ENCODE results near the gene APOL2.

Gene APOL2

DNA sequence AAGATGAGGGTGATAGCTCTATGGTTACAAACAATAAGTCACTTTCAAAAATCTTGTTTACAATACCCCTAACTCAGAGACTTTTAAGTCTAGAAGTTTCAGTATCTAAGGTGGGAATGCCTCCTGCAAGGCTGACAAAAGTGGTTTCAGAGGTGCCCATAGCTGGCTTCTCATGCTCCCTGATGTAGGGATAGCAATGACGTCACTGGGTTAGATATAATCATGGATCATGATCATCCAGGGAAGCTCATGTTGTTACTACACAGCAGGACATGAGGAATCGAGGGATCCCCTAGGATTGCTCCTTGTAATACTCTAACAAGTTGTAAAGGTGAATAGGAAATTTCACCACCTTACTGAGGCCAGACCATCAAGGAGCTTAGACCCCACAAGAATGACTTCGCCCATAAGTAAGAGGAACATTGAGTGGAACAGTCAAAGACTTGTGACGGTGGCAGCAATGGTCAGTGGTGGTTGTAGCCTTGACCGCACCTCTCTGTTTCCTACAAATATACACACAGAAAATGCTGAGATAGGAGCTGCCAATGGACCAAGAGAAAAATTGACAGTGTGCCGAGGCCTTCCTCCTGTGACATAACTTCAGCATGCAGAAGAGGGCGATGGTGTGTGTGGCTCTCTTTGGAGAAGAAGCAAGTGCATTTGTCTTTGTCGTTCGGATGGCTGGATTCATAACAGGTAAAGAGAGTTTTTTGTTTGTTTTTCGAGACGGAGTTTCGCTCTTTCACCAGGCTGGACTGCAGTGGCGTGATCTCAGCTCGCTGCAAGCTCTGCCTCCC, 53.3 kb downstream of the APOL2 start:
- Histone ChIP-seq H3K79me2 (ENCODE audit: insufficient read depth, low read length) (no peaks in the 10 kb centered on the region), H3K9me3 (ENCODE audit: low read length) (no peaks in the 10 kb centered on the region), H3K27ac (ENCODE audit: low read depth, low read length, poor library complexity, severe bottlenecking) (no peak overlapping the region), H3K4me1 (ENCODE audit: insufficient read depth, low read length, severe bottlenecking) (no peaks in the 10 kb centered on the region), H3K9me2 (ENCODE audit: low read depth, low read length) (no peaks in the 10 kb centered on the region), H3K4me3 (ENCODE audit: low read depth, low read length, poor library complexity, severe bottlenecking) (no peak overlapping the region), H3K9ac (ENCODE audit: low read length) (no peak overlapping the region), H3K36me3 (ENCODE audit: insufficient read depth, low read length) (no peaks in the 10 kb centered on the region), H3K4me2 (ENCODE audit: low read length) (no peak overlapping the region), H2AFZ (ENCODE audit: low read length) (no peak overlapping the region), H4K20me1 (ENCODE audit: insufficient read depth, low read length) (no peaks in the 10 kb centered on the region), H3K27me3 (ENCODE audit: insufficient read depth, low read length) (no peaks in the 10 kb centered on the region; the same call in 1 of the 2 replicates), H3F3A (ENCODE audit: insufficient read depth, low read length) (no peaks in the 10 kb centered on the region)
- no peak for TF ChIP-seq EZH2 (IDR thresholded peaks at IDR 0.05; ENCODE audit: borderline replicate concordance, low read length)
- TF ChIP-seq, protein P1, sequence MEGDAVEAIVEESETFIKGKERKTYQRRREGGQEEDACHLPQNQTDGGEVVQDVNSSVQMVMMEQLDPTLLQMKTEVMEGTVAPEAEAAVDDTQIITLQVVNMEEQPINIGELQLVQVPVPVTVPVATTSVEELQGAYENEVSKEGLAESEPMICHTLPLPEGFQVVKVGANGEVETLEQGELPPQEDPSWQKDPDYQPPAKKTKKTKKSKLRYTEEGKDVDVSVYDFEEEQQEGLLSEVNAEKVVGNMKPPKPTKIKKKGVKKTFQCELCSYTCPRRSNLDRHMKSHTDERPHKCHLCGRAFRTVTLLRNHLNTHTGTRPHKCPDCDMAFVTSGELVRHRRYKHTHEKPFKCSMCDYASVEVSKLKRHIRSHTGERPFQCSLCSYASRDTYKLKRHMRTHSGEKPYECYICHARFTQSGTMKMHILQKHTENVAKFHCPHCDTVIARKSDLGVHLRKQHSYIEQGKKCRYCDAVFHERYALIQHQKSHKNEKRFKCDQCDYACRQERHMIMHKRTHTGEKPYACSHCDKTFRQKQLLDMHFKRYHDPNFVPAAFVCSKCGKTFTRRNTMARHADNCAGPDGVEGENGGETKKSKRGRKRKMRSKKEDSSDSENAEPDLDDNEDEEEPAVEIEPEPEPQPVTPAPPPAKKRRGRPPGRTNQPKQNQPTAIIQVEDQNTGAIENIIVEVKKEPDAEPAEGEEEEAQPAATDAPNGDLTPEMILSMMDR (IDR thresholded peaks at IDR 0.05; ENCODE audit: low read length): no peak

DNA sequence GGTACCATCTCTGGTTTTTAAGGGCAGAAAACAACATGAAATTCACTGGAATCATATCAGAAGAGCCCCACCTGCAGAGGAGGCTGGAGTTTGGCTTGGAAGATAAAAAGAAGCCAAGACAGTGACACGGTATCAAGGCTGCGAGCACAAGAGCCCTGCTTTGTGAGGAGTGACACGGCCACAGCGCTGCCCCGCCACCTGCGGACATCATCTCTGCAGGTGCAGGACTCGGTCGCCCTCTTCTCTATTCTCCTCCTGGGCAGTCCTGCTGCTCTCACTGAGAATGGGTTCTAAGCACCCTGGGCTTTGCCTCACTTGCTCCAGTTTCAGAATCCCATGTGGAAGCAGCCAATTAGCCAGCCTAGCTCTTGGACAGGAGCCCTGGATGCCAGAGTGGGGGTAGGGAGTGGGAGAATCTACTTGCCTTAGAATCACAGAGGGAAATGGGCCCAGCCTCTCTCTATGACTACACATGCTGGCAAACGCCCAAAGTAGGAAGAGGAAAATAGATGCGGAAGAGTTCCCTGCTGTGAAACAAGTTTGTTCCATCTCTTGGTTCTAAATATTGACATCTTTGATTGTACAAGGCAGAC, 54.8 kb downstream of the APOL2 start:
- Histone ChIP-seq H3K4me3 (ENCODE audit: low read depth, low read length, poor library complexity, severe bottlenecking) (no peak overlapping the region), H3K9me2 (ENCODE audit: low read depth, low read length) (no peaks in the 10 kb centered on the region), H3K27me3 (ENCODE audit: insufficient read depth, low read length) (no peaks in the 10 kb centered on the region; the same call in 1 of the 2 replicates), H4K20me1 (ENCODE audit: insufficient read depth, low read length) (no peaks in the 10 kb centered on the region), H3F3A (ENCODE audit: insufficient read depth, low read length) (no peaks in the 10 kb centered on the region), H3K27ac (ENCODE audit: low read depth, low read length, poor library complexity, severe bottlenecking) (no peak overlapping the region), H3K4me2 (ENCODE audit: low read length) (no peak overlapping the region), H3K36me3 (ENCODE audit: insufficient read depth, low read length) (no peaks in the 10 kb centered on the region), H3K9ac (ENCODE audit: low read length) (no peak overlapping the region), H3K9me3 (ENCODE audit: low read length) (no peaks in the 10 kb centered on the region), H3K4me1 (ENCODE audit: insufficient read depth, low read length, severe bottlenecking) (peaks cover 4% of the 10 kb centered on the region), H2AFZ (ENCODE audit: low read length) (no peak overlapping the region), H3K79me2 (ENCODE audit: insufficient read depth, low read length) (no peaks in the 10 kb centered on the region)
- TF ChIP-seq EZH2 (IDR thresholded peaks at IDR 0.05; ENCODE audit: borderline replicate concordance, low read length): no peak
- TF ChIP-seq, protein P1 (IDR thresholded peaks at IDR 0.05; ENCODE audit: low read length): no peak

DNA sequence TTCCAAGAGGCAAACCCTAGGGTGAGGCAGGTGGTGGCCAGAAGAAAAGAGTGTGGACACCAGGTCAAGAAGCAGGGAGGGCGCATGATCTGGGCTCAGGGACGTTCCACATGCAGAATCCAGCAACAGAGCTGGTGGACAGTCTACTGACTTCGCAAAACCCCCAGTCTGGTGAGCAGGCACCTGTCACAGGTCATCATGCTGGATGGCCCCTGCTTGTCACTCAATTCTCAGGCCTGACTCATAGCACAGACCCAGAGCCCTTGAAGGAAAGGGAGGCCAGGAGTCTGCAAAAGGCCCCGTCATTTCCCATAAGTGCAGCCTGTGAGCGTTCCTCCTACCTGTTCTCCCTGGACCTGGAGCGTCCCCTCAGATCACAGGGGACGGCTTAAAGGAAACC, 55.9 kb downstream of the APOL2 start:
- Histone ChIP-seq H2AFZ (ENCODE audit: low read length) (no peak overlapping the region), H3K9ac (ENCODE audit: low read length) (no peak overlapping the region), H3K4me3 (ENCODE audit: low read depth, low read length, poor library complexity, severe bottlenecking) (no peak overlapping the region), H3K79me2 (ENCODE audit: insufficient read depth, low read length) (no peaks in the 10 kb centered on the region), H3K36me3 (ENCODE audit: insufficient read depth, low read length) (no peaks in the 10 kb centered on the region), H3F3A (ENCODE audit: insufficient read depth, low read length) (no peaks in the 10 kb centered on the region), H4K20me1 (ENCODE audit: insufficient read depth, low read length) (no peaks in the 10 kb centered on the region), H3K4me2 (ENCODE audit: low read length) (no peak overlapping the region), H3K9me3 (ENCODE audit: low read length) (no peaks in the 10 kb centered on the region), H3K27me3 (ENCODE audit: insufficient read depth, low read length) (no peaks in the 10 kb centered on the region; the same call in 1 of the 2 replicates), H3K9me2 (ENCODE audit: low read depth, low read length) (no peaks in the 10 kb centered on the region), H3K4me1 (ENCODE audit: insufficient read depth, low read length, severe bottlenecking) (peaks cover 4% of the 10 kb centered on the region), H3K27ac (ENCODE audit: low read depth, low read length, poor library complexity, severe bottlenecking) (no peak overlapping the region)
- TF ChIP-seq, protein P1 (IDR thresholded peaks at IDR 0.05; ENCODE audit: low read length): no peak
